A549 (cell line): ENCODE results near the gene LANCL2. TPM values are rescaled to one million over a fixed set of nuclear protein-coding genes. Genes with fewer than 3 reads are reported as not detected.
"Not testable (repeated sequence)": the region's sequence is repeated elsewhere in the genome, so short reads cannot be mapped to it uniquely, and the experiment has no call there.

ENCODE experiments used
- ATAC-seq, 2 experiments: fragments of 200-7000 bp in 1 of 2; fragments of >200 bp in 1 of 2; cut with Nextera tagmentation in 1 of 2; cut with Tn5 transposase in 1 of 2; 3 replicates each; pipeline versions ENCODE4 v1.8.0 to v1.9.1; 2018 to 2020; ENCODE audit warnings: mild to moderate bottlenecking in 1 of 2, moderate library complexity in 1 of 2
- CTCF ChIA-PET: fragments of 300-600 bp; sonication (Branson Sonifier 250); formaldehyde crosslinking; extraction: SDS; loops from one replicate; lab custom pipeline; 2021; ENCODE audit warnings: antibody characterized with exemption, inconsistent platforms; lab: Yijun Ruan, JAX
- POLR2A ChIA-PET: fragments of 350-600 bp; formaldehyde crosslinking; extraction: SDS; loops from one replicate; lab custom pipeline; 2021; ENCODE audit warnings: antibody characterized with exemption, inconsistent platforms; lab: Yijun Ruan, JAX
- DNase-seq, 2 experiments: peaks; one replicate each; pipeline versions ENCODE4 v3.0.0 to v3.0.0-alpha.2; 2011 to 2016; ENCODE audit warnings: low read depth in 1 of 2, low spot score in 1 of 2
- FAIRE-seq: peaks from 2 replicates; lab custom pipeline; 2011; peaks lifted over from hg19 to GRCh38; lab: Jason Lieb, UNC
- H3K27ac ChIP-seq, 2 experiments: fragments of >200 bp; sonication (Bioruptor Twin); formaldehyde crosslinking; 3 replicates each; pipeline ENCODE4 v1.5.1; 2016 to 2017
- H3K4me1 ChIP-seq: fragments of >200 bp; sonication (Bioruptor Twin); formaldehyde crosslinking; 3 replicates; pipeline ENCODE4 v1.6.1; 2016
- H3K4me2 ChIP-seq: fragments of >200 bp; sonication (Bioruptor Twin); formaldehyde crosslinking; 3 replicates; pipeline ENCODE4 v1.6.1; 2016
- H3K4me3 ChIP-seq: fragments of >200 bp; sonication (Bioruptor Twin); formaldehyde crosslinking; 3 replicates; pipeline ENCODE4 v1.5.1; 2016
- H3K9me3 ChIP-seq: fragments of >200 bp; sonication (Bioruptor Twin); formaldehyde crosslinking; 3 replicates; pipeline ENCODE4 v1.6.1; 2016
- BHLHE40 ChIP-seq: IDR thresholded peaks from 2 replicates; pipeline ENCODE4 v1.6.1; 2012; ENCODE audit warnings: low read depth, low read length, inconsistent platforms
- CBX8 ChIP-seq: fragments of 200-600 bp; sonication (generic); IDR thresholded peaks from 2 replicates; pipeline ENCODE4 v1.6.1; 2016
- CHD4 ChIP-seq: fragments of 200-600 bp; sonication (generic); IDR thresholded peaks from 2 replicates; pipeline ENCODE4 v1.6.1; 2016; ENCODE audit warnings: antibody characterized with exemption, mild to moderate bottlenecking, borderline replicate concordance
- EHMT2 ChIP-seq: fragments of 200-600 bp; sonication (generic); IDR thresholded peaks from 2 replicates; pipeline ENCODE4 v1.6.1; 2016; ENCODE audit warnings: antibody characterized with exemption, low read depth, mild to moderate bottlenecking, moderate library complexity
- ELK1 ChIP-seq: fragments of 150-350 bp; IDR thresholded peaks from 2 replicates; pipeline ENCODE4 v1.6.1; 2014; ENCODE audit warnings: low read depth, mild to moderate bottlenecking, low read length
- FOXS1 ChIP-seq: fragments of 250-450 bp; sonication (Bioruptor Pico); IDR thresholded peaks from 2 replicates; pipeline ENCODE4 v1.5.0; 2020; ENCODE audit warnings: mild to moderate bottlenecking, moderate library complexity
- HEYL ChIP-seq: fragments of 250-450 bp; sonication (Bioruptor Pico); IDR thresholded peaks from 2 replicates; pipeline ENCODE4 v1.8.0; 2021; ENCODE audit warnings: mild to moderate bottlenecking, moderate library complexity
- KDM5A ChIP-seq: fragments of 200-600 bp; sonication (generic); IDR thresholded peaks from 2 replicates; pipeline ENCODE4 v1.6.1; 2016; ENCODE audit warnings: antibody characterized with exemption, mild to moderate bottlenecking
- MAFK ChIP-seq: fragments of 450-650 bp; IDR thresholded peaks from 2 replicates; pipeline ENCODE4 v1.6.1; 2014; ENCODE audit not compliant: partially characterized antibody
- NFE2L2 ChIP-seq: fragments of 150-350 bp; conservative IDR thresholded peaks from 2 replicates; pipeline ENCODE4 v1.6.1; 2014; ENCODE audit warnings: low read length
- RAD21 ChIP-seq, 2 experiments: fragments of >200 bp in 1 of 2; sonication (Bioruptor Twin) in 1 of 2; formaldehyde crosslinking in 1 of 2; IDR thresholded peaks in 1 of 2; conservative IDR thresholded peaks in 1 of 2; 2 replicates in 1 of 2; 3 replicates in 1 of 2; pipeline ENCODE4 v1.6.1; 2012 to 2018; ENCODE audit warnings: inconsistent platforms in 1 of 2
- REST ChIP-seq: fragments of 200-600 bp; sonication (generic); IDR thresholded peaks from 2 replicates; pipeline ENCODE4 v1.6.1; 2016; ENCODE audit warnings: antibody characterized with exemption, mild to moderate bottlenecking, moderate library complexity
- SREBF2 ChIP-seq: fragments of 450-650 bp; IDR thresholded peaks from 2 replicates; pipeline ENCODE4 v1.6.1; 2014; ENCODE audit warnings: mild to moderate bottlenecking, moderate library complexity
- TFCP2L1 ChIP-seq: fragments of 250-450 bp; sonication (Bioruptor Pico); IDR thresholded peaks from 2 replicates; pipeline ENCODE4 v1.5.0; 2021; ENCODE audit warnings: mild to moderate bottlenecking
- TP53 ChIP-seq: fragments of 250-450 bp; sonication (Bioruptor Pico); IDR thresholded peaks from 2 replicates; pipeline ENCODE4 v1.5.0; 2021; ENCODE audit warnings: mild to moderate bottlenecking, moderate library complexity
- WGBS: methylation state at CpG from one replicate; pipeline ENCODE4 v1.1.6; 2017; ENCODE audit errors: missing lambda C conversion rate; 5-methylcytosine and 5-hydroxymethylcytosine counted together
- polyA plus RNA-seq, 4 experiments: library from polyadenylated mRNA; depleted of rRNA in 3 of 4; stranded (reverse); fragments of >200 nt; fragmentation: RNase III in 1 of 4; extraction: RNeasy Plus Mini Kit Qiagen cat#74134 plus additional on column Dnase treatment in 1 of 4; gene quantifications; 2 replicates in 3 of 4; 3 replicates in 1 of 4; pipeline ENCODE4 v1.2.3, GENCODE V29; 2011 to 2017

Gene LANCL2
- polyA plus RNA-seq, 2 of the 4 experiments (the other 2 are of a cell fraction): 8.0 to 12.4 TPM

DNA sequence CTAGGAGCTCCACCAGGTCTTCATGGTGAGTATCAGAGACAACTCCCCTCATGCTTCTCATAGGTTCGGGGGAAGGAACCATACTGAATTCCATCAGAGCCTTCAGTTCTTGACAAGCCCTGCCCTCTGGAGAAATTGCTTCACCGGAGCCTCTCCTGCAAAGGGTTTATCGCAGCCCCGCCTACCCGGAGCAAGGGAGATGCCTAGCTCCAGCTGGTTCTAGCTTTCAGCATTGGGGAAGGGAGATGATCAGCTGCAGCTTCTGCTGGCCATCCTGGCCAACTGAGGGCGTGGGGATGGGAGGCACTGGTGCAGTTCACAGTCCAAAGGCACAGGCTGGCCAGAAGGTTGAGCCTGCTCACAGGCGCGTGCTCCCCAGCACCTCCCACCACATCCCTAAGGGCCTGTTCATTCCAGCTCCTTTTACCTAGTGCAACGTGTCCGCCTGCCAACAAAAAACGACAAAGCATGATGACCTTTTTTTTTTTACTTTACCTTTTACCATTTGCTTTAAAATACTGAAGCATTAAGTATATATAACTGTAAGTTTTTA lies 31.2 kb downstream of the LANCL2 start (continued):
- TF ChIP-seq REST: no peak
- no peak for TF ChIP-seq HEYL
- TF ChIP-seq NFE2L2: no peak
- TF ChIP-seq MAFK: no peak
- no peak for TF ChIP-seq EHMT2
- no peak for TF ChIP-seq TFCP2L1 (CRISPR knock-in tag)
- no peak for TF ChIP-seq FOXS1 (CRISPR knock-in tag)
- TF ChIP-seq TP53: no peak

- POLR2A ChIA-PET: no interaction called here
- 74% methylated on average over 3 of the region's 3 CpGs for WGBS
- no peaks in the 10 kb centered on the region for H3K9me3 ChIP-seq
- H3K4me3 ChIP-seq: no peak overlapping the region
- TF ChIP-seq KDM5A: no peak
- TF ChIP-seq SREBF2: no peak
- TF ChIP-seq NFE2L2: no peak
- no peak for DNase-seq
- CTCF ChIA-PET: no interaction called here
- FAIRE-seq: no peak
- ATAC-seq: no peak
- H3K27ac ChIP-seq: no peak overlapping the region
- H3K4me2 ChIP-seq: no peak overlapping the region
- H3K4me1 ChIP-seq: no peaks in the 10 kb centered on the region
Observed at GRCh38 chr7:55397617-55398016, 32.5 kb downstream of the LANCL2 start.

- WGBS: 87% methylated on average over 2 of the region's 2 CpGs
- ATAC-seq (no peak), FAIRE-seq (no peak), DNase-seq (no peak)
- Histone ChIP-seq H3K4me2 (no peak overlapping the region), H3K4me1 (no peaks in the 10 kb centered on the region), H3K27ac (no peak overlapping the region), H3K4me3 (no peak overlapping the region), H3K9me3 (no peaks in the 10 kb centered on the region)
- TF ChIP-seq RAD21 (conservative IDR thresholded peaks at IDR 0.05 in 1 of 2, IDR thresholded peaks at IDR 0.05 in 1 of 2) (no peak), HEYL (no peak), KDM5A (no peak), BHLHE40 (no peak), CBX8 (no peak), CHD4 (no peak), ELK1 (no peak)
- ChIA-PET CTCF (interaction anchor here (1.1 to 2.4 kb wide), 5 partner anchors 10 to 627 kb away, joined by 3 to 8 read pairs (median 4); no protein-coding TSS in a partner anchor), POLR2A (no interaction called here)
Observed at GRCh38 chr7:55400191-55400590, 35.1 kb downstream of the LANCL2 start.

DNA sequence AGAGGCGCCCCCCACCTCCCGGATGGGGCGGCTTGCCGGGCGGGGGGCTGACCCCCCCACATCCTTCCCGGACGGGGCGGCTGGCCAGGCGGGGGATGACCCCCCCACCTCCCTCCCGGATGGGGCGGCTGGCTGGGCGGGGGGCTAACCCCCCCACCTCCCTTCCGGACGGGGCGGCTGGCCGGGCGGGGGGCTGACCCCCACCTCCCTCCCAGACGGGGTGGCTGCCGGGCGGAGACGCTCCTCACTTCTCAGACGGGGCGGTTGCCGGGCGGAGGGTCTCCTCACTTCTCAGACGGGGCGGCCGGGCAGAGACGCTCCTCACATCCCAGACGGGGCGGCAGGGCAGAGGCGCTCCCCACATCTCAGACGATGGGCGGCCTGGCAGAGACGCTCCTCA lies 37.4 kb downstream of the LANCL2 start:
- POLR2A ChIA-PET: not testable (repeated sequence)

More for the DNA sequence above, 37.4 kb downstream of the LANCL2 start:
- WGBS: no CpG with 5 or more reads among the region's 35 CpGs
- H3K27ac ChIP-seq, FAIRE-seq, ATAC-seq, H3K4me3 ChIP-seq, CTCF ChIA-PET, DNase-seq, H3K9me3 ChIP-seq, H3K4me1 ChIP-seq, H3K4me2 ChIP-seq: not testable (repeated sequence)
